ENCODE measurements around the gene ENPEP. TPM values are rescaled to one million over a fixed set of nuclear protein-coding genes. Genes with fewer than 3 reads are reported as not detected.

The ENPEP gene
- total RNA-seq, 1 donor from 2014 or later, result not detected

DNA sequence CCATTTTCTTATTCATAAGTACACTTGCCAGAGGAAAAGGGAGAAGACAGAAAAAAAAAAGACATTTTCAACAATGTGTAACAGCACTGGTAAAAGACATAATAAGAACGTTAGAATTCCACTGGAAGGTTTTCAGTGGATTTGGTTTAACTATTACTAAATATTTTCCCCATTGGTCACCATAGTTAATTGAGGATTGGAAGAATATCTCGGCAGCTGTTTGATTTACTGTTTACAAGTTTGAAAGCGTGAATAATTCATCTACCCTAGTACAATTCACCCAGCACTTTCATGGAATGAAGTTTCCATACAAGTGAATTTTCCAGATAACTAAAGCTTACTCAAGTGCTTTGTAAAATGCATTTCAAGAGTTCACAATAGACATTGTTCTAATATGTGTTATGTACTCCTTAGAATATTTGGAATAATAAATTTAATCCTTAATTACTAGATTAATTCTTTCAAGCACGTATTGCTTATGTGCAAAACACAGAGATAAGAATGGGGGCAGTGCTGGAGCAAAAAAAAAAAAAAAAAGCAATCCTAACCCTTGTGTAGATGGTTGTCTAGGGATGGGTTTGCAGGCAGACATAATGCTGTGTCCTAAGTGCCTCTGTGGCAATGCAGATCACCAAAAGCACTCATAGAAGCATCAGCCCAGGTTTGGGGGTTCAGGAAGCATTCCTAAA, 57.1 kb downstream of the ENPEP start:
- TF ChIP-seq, protein P1, sequence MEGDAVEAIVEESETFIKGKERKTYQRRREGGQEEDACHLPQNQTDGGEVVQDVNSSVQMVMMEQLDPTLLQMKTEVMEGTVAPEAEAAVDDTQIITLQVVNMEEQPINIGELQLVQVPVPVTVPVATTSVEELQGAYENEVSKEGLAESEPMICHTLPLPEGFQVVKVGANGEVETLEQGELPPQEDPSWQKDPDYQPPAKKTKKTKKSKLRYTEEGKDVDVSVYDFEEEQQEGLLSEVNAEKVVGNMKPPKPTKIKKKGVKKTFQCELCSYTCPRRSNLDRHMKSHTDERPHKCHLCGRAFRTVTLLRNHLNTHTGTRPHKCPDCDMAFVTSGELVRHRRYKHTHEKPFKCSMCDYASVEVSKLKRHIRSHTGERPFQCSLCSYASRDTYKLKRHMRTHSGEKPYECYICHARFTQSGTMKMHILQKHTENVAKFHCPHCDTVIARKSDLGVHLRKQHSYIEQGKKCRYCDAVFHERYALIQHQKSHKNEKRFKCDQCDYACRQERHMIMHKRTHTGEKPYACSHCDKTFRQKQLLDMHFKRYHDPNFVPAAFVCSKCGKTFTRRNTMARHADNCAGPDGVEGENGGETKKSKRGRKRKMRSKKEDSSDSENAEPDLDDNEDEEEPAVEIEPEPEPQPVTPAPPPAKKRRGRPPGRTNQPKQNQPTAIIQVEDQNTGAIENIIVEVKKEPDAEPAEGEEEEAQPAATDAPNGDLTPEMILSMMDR (IDR thresholded peaks at IDR 0.05; ENCODE audit: insufficient read depth, low read length, severe bottlenecking), result no peak
- Histone ChIP-seq H3K27me3 (ENCODE audit: control insufficient read depth, insufficient read depth, low read length) (no peaks in the 10 kb centered on the region), H3K4me3 (ENCODE audit: low read depth, low read length) (no peak overlapping the region), H3K36me3 (ENCODE audit: control insufficient read depth, insufficient read depth, low read length) (no peaks in the 10 kb centered on the region)
- FAIRE-seq (no peak), DNase-seq (ENCODE audit: low read depth) (no peak)

DNA sequence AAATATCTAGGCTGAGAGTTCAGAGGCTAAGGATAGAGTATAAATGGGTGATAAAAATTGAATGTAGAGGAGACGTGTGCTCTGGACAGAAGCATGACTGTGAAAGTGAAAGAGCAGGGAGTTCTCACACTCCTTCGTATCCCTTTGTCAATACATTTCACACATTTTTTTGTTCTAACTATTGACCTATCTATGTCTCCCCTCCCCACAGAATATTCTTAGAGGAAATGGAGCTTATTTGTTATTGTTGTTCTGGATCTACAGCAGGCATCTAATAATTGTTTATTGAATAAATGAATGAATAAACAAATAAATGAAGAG, 57.6 kb downstream of the ENPEP start:
- Histone ChIP-seq H3K36me3 (ENCODE audit: control insufficient read depth, insufficient read depth, low read length) (no peaks in the 10 kb centered on the region), H3K27me3 (ENCODE audit: control insufficient read depth, insufficient read depth, low read length) (no peaks in the 10 kb centered on the region), H3K4me3 (ENCODE audit: low read depth, low read length) (no peak overlapping the region)
- FAIRE-seq (no peak), DNase-seq (ENCODE audit: low read depth) (no peak)
- TF ChIP-seq, protein P1 (IDR thresholded peaks at IDR 0.05; ENCODE audit: insufficient read depth, low read length, severe bottlenecking), result no peak

DNA sequence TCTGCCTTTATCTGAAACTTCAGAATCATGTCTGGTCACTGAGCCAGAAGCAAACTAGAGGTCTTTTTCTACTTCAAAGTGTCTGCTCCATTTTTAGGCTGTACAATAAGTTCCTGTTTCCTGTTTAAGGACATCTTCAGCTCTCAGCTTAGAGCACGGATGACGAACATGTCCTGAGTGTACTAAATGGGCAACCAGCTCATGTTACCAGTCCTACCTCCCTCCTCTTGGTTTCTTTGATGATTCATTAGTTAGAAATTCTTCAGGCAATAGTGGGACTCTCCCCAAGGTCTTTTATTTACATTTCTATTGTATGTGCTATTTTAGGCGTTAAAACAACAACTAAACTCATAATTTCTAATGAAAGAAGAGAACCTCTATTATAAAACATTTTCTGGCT, 58.0 kb downstream of the ENPEP start:
- peak; percentile 99 for DNase-seq (ENCODE audit: low read depth)
- FAIRE-seq, result no peak
- H3K4me3 ChIP-seq (ENCODE audit: low read depth, low read length), result no peak overlapping the region
- TF ChIP-seq, protein P1 (IDR thresholded peaks at IDR 0.05; ENCODE audit: insufficient read depth, low read length, severe bottlenecking), result no peak
- no peaks in the 10 kb centered on the region for H3K36me3 ChIP-seq (ENCODE audit: control insufficient read depth, insufficient read depth, low read length)
- no peaks in the 10 kb centered on the region for H3K27me3 ChIP-seq (ENCODE audit: control insufficient read depth, insufficient read depth, low read length)

DNA sequence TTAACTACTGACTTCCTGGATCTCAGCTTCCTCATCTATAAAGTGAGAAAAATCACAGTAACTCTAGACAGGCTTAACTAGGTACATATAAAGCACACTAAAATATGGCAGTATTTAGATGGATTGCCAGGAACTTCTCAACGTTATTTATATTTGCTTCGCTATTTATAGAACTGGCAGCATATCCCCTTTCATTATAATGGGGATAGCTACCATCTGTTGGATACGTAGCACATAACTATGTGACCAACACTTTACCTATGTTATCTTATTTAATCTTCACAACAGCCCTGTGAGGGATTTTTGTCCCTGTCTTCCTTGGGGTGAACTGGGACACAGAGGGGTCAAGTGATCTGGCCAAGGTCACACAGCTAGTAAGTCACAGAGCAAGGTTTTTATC, 64.6 kb downstream of the ENPEP start:
- FAIRE-seq (no peak), DNase-seq (ENCODE audit: low read depth) (no peak)
- no peaks in the 10 kb centered on the region for H3K36me3 ChIP-seq (ENCODE audit: control insufficient read depth, insufficient read depth, low read length)
- H3K27me3 ChIP-seq (ENCODE audit: control insufficient read depth, insufficient read depth, low read length), result no peaks in the 10 kb centered on the region
- TF ChIP-seq, protein P1 (IDR thresholded peaks at IDR 0.05; ENCODE audit: insufficient read depth, low read length, severe bottlenecking), result no peak
- H3K4me3 ChIP-seq (ENCODE audit: low read depth, low read length), result no peak overlapping the region

DNA sequence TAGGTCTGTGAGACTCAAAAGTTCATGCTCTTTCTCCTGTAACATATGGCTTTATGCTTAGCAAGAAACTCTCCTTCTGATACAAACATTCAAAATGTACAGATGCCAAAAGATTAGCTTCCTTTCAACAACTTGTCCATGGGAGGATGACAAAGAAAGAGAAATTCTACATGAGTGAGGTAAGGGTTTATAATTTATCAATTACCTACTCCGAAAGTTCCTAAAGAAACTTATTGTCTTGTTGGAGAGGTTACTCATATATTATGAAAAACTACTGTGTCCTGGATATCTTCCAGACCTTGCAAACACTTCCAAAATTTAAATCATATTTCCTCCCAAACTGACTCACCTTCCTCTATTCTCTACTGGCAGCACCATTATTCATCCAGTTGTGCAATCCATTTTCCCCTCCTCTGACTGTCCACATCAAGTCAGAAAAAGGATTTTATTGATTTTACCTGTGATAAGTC, 65.1 kb downstream of the ENPEP start:
- Histone ChIP-seq H3K4me3 (ENCODE audit: low read depth, low read length) (no peak overlapping the region), H3K36me3 (ENCODE audit: control insufficient read depth, insufficient read depth, low read length) (no peaks in the 10 kb centered on the region), H3K27me3 (ENCODE audit: control insufficient read depth, insufficient read depth, low read length) (no peaks in the 10 kb centered on the region)
- DNase-seq (ENCODE audit: low read depth) (peak; percentile 99), FAIRE-seq (no peak)
- TF ChIP-seq, protein P1 (IDR thresholded peaks at IDR 0.05; ENCODE audit: insufficient read depth, low read length, severe bottlenecking), result no peak

DNA sequence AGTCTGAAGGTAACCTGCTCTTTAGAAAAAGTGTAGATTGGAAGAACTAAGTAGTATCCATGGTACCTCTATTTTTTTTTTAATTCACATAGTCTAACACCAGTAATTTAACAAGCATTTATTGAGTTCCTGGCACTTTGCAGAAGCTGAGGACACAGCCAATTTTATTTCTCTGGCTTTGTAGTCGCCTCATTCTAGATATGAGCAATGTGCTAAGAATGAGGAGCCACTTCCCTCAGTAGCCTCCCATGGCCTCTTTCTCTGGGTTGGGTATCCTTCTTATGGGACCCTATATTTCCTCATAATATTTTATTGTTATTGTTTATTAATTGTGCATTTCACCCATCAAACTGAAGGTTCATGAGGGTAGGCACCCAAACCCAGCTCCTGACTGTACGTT, 67.6 kb downstream of the ENPEP start:
- Histone ChIP-seq H3K27me3 (ENCODE audit: control insufficient read depth, insufficient read depth, low read length) (no peaks in the 10 kb centered on the region), H3K4me3 (ENCODE audit: low read depth, low read length) (no peak overlapping the region), H3K36me3 (ENCODE audit: control insufficient read depth, insufficient read depth, low read length) (no peaks in the 10 kb centered on the region)
- FAIRE-seq (no peak), DNase-seq (ENCODE audit: low read depth) (no peak)
- TF ChIP-seq, protein P1 (IDR thresholded peaks at IDR 0.05; ENCODE audit: insufficient read depth, low read length, severe bottlenecking), result no peak

All from bronchial epithelial cell (primary cell).